Measurements from ENCODE around the gene DMAP1.

Gene DMAP1

GRCh38 chr1:44229435-44230167, 16.3 kb downstream of the DMAP1 start:
- DNase-seq, result no peak

DNA sequence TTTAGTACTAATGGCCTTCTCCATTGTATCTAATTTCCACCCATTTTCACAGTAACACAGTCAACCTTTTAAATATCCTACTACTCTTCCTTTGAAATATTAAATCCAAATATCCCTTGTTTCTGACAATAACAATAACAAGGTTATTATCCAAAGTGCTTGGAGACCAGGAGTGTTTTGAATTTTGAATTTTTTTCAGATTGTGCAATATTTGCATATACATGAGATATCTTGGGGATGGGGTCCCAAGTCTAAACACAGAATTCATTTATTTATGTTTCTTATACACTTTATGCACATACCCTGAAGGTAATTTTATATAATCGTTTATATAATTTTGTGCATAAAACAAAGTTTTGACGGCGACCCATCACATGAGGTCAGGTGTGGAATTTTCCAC, 17.5 kb downstream of the DMAP1 start:
- no peak for DNase-seq

- DNase-seq, result no peak
Measured at GRCh38 chr1:44233593-44233992, 20.3 kb downstream of the DMAP1 start.

- DNase-seq, result no peak
Measured at GRCh38 chr1:44235808-44236207, 22.5 kb downstream of the DMAP1 start.

- DNase-seq, result no peak
Measured at GRCh38 chr1:44236490-44237272, 23.4 kb downstream of the DMAP1 start.

GRCh38 chr1:44237721-44238457, 24.6 kb downstream of the DMAP1 start:
- DNase-seq, result no peak

- no peak for DNase-seq
Measured at GRCh38 chr1:44238660-44239059, 25.4 kb downstream of the DMAP1 start.

- DNase-seq, result peak; percentile 22
Measured at GRCh38 chr1:44239331-44239960, 26.2 kb downstream of the DMAP1 start.

- DNase-seq, result no peak
Measured at GRCh38 chr1:44239961-44240371, 26.7 kb downstream of the DMAP1 start.

DNA sequence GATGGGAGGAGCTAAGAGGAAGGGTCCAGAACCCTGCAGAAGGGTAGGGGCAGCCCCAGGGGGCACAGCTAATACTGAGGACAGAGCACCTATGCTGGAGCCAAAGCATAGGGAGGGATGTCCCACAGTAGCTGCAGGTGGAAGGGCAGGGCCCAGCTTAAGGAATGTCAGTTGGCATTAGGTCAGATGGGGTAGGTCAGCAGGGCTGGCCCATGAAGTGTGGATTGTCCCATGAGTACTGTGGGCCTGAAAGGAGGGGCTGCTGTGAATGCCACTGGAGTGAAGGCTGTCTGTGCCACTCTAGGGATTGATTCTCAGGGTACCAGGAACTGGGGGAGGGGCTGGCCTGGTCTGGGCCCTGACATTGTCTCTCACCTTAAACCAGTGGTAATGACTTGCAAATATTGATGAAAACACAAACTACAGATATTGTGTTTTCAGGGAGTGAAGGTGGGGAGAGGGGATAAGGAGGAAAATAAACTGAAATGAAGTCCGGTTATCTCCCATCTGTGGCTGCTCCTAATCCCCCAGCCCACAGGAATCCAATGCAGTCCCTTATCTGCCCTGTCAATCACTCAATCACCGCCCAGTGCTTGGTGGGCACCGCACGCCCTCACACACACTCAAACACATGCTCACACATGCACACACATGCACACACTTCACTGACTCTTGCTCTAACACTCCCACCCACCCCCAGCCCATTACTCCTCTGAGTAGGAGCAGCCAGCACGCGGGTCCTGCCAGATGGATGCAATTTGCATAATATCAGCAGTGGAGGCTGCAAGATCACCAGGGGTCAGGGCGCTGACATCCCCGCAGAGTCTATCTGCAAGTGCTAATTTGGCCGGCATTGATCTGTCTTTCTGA, 27.8 kb downstream of the DMAP1 start:
- DNase-seq, result no peak

DNA sequence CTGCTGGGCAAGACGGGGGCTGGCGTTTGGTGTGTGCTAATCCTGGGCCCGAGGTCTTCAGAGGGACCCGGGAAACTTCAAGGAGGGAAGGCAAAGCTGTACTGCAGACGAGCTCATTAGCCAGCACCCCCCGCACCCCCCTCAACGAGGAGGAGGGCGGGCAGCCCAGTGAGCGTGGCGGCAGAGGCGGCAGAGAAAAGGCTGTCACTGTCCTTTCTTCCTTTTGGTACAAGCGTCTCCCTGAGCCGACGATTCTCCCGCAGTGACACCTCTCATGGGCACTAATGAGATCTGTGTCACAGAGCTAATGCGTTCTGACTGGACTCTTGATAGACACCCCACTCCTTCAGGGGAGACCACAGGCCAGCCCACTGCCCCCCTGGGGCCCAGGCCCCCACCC, 29.5 kb downstream of the DMAP1 start:
- no peak for DNase-seq

- DNase-seq, result no peak
Measured at GRCh38 chr1:44243782-44244495, 30.7 kb downstream of the DMAP1 start.

- DNase-seq, result no peak
Measured at GRCh38 chr1:44244986-44245385, 31.7 kb downstream of the DMAP1 start.

GRCh38 chr1:44246806-44247205, 33.5 kb downstream of the DMAP1 start:
- no peak for DNase-seq

- no peak for DNase-seq
Measured at GRCh38 chr1:44249543-44249942, 36.3 kb downstream of the DMAP1 start.

- DNase-seq, result no peak
Measured at GRCh38 chr1:44250068-44250781, 37.0 kb downstream of the DMAP1 start.

DNA sequence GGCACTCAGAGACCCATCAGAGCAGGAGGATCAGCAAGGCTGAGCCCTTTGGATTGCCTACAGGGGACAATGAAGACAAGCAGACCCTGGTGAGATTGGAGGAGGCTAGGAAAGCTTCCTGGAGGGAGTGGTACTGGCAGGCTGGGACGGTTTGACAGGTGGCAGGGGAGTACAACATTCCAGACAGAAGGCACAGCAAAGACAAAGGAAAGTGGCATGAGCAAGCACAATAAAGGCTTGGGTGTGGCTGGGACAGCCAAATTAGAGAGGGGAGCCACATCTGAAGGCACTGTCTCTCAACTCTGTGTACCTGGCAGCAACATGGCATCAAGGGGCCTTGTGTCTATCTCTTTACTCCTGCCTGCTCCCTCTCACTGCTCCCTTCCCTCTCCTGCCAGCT, 38.2 kb downstream of the DMAP1 start:
- no peak for DNase-seq

DNA sequence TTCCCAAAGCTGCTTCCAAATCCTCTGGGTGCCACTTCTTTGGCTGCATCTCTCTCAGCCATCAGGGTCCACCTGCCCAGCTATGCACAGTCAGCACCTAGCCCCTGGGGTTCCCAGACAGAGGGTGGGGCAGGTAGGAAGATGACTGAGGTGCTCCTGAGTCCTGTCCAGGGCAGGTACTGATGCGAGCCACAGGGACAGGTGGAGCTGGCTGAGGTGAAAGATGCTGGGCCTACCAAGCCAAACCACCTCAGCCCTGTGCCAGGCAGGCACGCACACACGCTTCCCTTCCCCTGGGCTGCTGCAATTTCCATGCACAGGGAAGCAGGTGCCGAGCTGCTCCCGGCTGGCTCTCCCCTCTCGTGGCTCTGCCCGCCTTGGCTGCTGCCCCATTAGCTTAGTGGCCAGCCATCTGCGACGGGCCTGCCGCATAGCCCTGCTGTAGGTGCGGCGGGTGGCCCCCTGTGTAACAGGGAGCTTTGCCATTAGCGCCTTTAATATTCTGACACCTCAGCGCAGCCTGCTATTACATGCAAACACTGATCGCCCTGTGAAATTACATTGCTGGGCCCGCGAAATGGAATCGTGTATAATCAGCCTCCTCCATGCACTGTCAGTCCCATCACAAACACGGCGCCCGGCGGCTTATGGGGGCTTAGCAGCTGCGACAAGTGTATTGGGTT, 38.9 kb downstream of the DMAP1 start:
- no peak for DNase-seq

- DNase-seq, result no peak
Measured at GRCh38 chr1:44254392-44254910, 41.2 kb downstream of the DMAP1 start.

Measured in GDM1 (cell line).